VCaP (cell line): ENCODE results near the gene STARD13.

Source experiments
- H3K27ac ChIP-seq: fragments of 450-650 bp; 2 replicates; pipeline ENCODE4 v1.5.1; 2017
- CTCF ChIP-seq: fragments of 450-650 bp; conservative IDR thresholded peaks from 2 replicates; pipeline ENCODE4 v1.5.1; 2017; ENCODE audit warnings: mild to moderate bottlenecking, moderate library complexity

STARD13 gene

GRCh38 chr13:33275916-33276315 is 9.6 kb downstream of the STARD13 start:
- no peak for TF ChIP-seq CTCF
- no peak overlapping the region for H3K27ac ChIP-seq

- H3K27ac ChIP-seq = no peak overlapping the region
- TF ChIP-seq CTCF = no peak
Measured at GRCh38 chr13:33274264-33274663, 11.3 kb downstream of the STARD13 start.

- no peak for TF ChIP-seq CTCF
- no peak overlapping the region for H3K27ac ChIP-seq
Measured at GRCh38 chr13:33272531-33273124, 12.9 kb downstream of the STARD13 start.

- H3K27ac ChIP-seq = no peak overlapping the region
Measured at GRCh38 chr13:33271759-33272158, 13.8 kb downstream of the STARD13 start.

GRCh38 chr13:33270895-33271538 is 14.5 kb downstream of the STARD13 start:
- TF ChIP-seq CTCF = no peak
- no peak overlapping the region for H3K27ac ChIP-seq

More at GRCh38 chr13:33271759-33272158, 13.8 kb downstream of the STARD13 start:
- TF ChIP-seq CTCF = no peak

- no peak for TF ChIP-seq CTCF
- no peak overlapping the region for H3K27ac ChIP-seq
Measured at GRCh38 chr13:33265607-33266006, 19.9 kb downstream of the STARD13 start.

GRCh38 chr13:33265133-33265532 is 20.4 kb downstream of the STARD13 start:
- no peak overlapping the region for H3K27ac ChIP-seq
- TF ChIP-seq CTCF = no peak
